ENCODE measurements around the gene RAB30. TPM values are rescaled to one million over a fixed set of nuclear protein-coding genes. Genes with fewer than 3 reads are reported as not detected.

RAB30 gene
- total RNA-seq, 3 donors from 2014 or later, result 20.3 to 26.6 (median 24.2) TPM

DNA sequence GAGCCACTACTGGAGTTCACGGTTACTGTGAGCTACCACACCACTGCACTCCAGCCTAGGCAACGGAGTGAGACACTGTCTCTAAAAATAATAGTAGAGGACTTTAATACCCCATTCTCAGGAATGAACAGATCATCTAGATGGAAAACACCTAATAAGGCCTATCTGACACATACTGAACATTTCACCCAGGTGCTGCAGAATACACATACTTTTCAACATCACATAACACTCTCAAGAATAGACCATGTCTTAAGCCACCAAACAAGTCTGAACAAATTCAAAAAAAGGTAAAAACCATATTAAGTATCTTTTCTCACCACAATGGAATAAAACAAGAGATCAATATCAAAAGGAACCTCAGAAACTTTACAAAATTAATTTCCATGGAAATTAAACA, 132.2 kb downstream of the RAB30 start:
- Histone ChIP-seq H3K4me1 (no peaks in the 10 kb centered on the region), H3K27me3 (no peaks in the 10 kb centered on the region), H3K9me3 (no peaks in the 10 kb centered on the region), H3K4me3 (no peak overlapping the region), H3K36me3 (no peaks in the 10 kb centered on the region), H3K27ac (no peak overlapping the region)
- TF ChIP-seq POLR2AphosphoS5 (IDR thresholded peaks at IDR 0.05) (no peak), POLR2A (IDR thresholded peaks at IDR 0.05) (no peak)
- TF ChIP-seq, protein P1, sequence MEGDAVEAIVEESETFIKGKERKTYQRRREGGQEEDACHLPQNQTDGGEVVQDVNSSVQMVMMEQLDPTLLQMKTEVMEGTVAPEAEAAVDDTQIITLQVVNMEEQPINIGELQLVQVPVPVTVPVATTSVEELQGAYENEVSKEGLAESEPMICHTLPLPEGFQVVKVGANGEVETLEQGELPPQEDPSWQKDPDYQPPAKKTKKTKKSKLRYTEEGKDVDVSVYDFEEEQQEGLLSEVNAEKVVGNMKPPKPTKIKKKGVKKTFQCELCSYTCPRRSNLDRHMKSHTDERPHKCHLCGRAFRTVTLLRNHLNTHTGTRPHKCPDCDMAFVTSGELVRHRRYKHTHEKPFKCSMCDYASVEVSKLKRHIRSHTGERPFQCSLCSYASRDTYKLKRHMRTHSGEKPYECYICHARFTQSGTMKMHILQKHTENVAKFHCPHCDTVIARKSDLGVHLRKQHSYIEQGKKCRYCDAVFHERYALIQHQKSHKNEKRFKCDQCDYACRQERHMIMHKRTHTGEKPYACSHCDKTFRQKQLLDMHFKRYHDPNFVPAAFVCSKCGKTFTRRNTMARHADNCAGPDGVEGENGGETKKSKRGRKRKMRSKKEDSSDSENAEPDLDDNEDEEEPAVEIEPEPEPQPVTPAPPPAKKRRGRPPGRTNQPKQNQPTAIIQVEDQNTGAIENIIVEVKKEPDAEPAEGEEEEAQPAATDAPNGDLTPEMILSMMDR (IDR thresholded peaks at IDR 0.05), result no peak
- intact Hi-C loops (cut with DNase I; ENCODE audit: low total_unique reads), result no loop called here
- no peak for DNase-seq (ENCODE audit: low spot score in 2 of 2)

DNA sequence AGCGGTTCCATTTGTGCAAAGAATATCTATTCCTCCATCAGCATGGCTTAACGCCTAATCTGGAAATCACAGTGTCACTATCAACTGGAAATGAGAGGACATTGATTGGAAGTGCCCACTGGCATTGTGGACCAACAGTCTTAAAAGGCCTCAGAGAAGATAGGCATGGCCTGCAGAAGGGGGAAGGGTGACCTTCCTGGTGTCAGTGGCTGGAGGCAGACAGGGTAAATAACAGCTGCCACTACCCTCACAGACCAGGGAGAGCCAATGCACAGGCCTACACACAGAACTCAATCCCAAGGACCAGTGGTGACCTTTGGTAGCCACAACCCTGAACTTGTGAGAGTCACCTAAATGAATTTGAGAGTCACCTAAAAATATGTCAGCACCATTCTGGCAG, 134.1 kb downstream of the RAB30 start:
- H3K4me1 ChIP-seq, result no peaks in the 10 kb centered on the region
- DNase-seq (ENCODE audit: low spot score in 2 of 2), result no peak
- H3K27me3 ChIP-seq, result no peaks in the 10 kb centered on the region
- intact Hi-C loops (cut with DNase I; ENCODE audit: low total_unique reads), result no loop called here
- no peak overlapping the region for H3K27ac ChIP-seq
- H3K4me3 ChIP-seq, result no peak overlapping the region
- H3K36me3 ChIP-seq, result no peaks in the 10 kb centered on the region
- TF ChIP-seq POLR2AphosphoS5 (IDR thresholded peaks at IDR 0.05) (no peak), POLR2A (IDR thresholded peaks at IDR 0.05) (no peak)
- TF ChIP-seq, protein P1 (IDR thresholded peaks at IDR 0.05), result no peak
- no peaks in the 10 kb centered on the region for H3K9me3 ChIP-seq

DNA sequence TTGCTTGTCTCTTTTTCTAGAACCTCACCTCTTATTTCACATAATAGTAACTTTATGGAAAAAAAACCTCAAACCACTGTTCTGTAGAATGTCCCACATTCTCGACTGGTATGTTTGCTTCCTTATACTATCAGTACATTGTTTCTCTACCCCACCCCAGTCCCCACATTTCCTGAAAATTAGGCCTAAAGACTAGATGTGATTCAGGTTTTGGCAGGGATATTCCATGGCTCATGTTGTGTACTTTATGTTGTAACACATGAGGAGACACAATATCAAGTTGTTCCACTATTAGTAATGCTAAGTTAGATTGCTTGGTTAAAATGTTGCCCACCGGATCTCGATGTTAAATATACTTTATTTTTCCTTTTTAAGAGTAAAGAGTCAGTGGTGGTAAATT, 135.4 kb downstream of the RAB30 start:
- H3K27ac ChIP-seq, result no peak overlapping the region

DNA sequence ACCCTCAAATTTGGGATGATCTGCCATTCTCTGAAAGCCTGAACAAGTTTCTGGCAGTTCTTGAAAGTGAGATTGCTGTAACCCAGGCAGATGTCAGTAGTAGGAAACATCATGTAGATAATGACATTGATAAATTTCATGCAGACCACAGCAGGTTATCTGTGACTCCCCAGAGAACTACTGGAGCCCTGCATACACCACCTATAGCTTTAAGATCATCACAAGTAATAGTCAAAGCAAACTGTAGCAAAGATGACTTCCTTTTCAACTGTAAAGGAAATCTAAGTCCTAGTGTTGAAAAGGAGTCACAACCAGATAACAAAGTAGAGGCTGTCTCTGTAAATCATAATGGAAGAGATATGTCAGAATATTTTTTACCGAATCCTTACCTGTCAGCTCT, 139.1 kb downstream of the RAB30 start:
- no peak for DNase-seq (ENCODE audit: low spot score in 2 of 2)
- H3K27me3 ChIP-seq, result no peaks in the 10 kb centered on the region
- H3K9me3 ChIP-seq, result no peaks in the 10 kb centered on the region
- no peak overlapping the region for H3K27ac ChIP-seq
- H3K36me3 ChIP-seq, result no peaks in the 10 kb centered on the region
- TF ChIP-seq, protein P1 (IDR thresholded peaks at IDR 0.05), result no peak
- TF ChIP-seq POLR2A (IDR thresholded peaks at IDR 0.05), result no peak
- no peak for TF ChIP-seq POLR2AphosphoS5 (IDR thresholded peaks at IDR 0.05)
- H3K4me1 ChIP-seq, result no peaks in the 10 kb centered on the region
- intact Hi-C loops (cut with DNase I; ENCODE audit: low total_unique reads), result no loop called here
- no peak overlapping the region for H3K4me3 ChIP-seq

More for the DNA sequence above, 135.4 kb downstream of the RAB30 start:
- Histone ChIP-seq H3K9me3 (no peaks in the 10 kb centered on the region), H3K4me3 (no peak overlapping the region), H3K27me3 (no peaks in the 10 kb centered on the region), H3K36me3 (no peaks in the 10 kb centered on the region), H3K4me1 (no peaks in the 10 kb centered on the region)
- intact Hi-C loops (cut with DNase I; ENCODE audit: low total_unique reads), result no loop called here
- TF ChIP-seq POLR2A (IDR thresholded peaks at IDR 0.05) (no peak), POLR2AphosphoS5 (IDR thresholded peaks at IDR 0.05) (no peak)
- TF ChIP-seq, protein P1 (IDR thresholded peaks at IDR 0.05), result no peak
- DNase-seq (ENCODE audit: low spot score in 2 of 2), result no peak

DNA sequence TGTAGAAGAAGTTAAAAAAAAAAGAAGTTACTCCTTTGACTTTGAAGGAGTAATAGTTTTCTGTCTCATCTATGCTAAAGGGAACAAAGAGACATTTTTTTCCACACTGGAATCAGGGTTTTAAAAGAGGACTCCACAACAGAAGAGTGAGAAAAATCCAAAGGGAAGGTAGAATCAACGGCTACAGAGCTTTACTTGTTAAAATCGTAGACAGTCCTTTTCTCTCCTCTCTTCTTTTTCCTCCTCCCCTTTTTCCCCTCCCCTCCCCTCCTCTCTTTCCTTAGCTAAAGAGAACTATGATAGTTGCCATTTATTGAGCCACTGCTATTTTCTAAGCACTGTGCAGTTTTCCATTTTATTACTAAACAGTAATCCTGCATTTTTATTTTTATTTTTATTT, 141.0 kb downstream of the RAB30 start:
- TF ChIP-seq POLR2A (IDR thresholded peaks at IDR 0.05) (no peak), POLR2AphosphoS5 (IDR thresholded peaks at IDR 0.05) (no peak)
- TF ChIP-seq, protein P1 (IDR thresholded peaks at IDR 0.05), result no peak
- no peak overlapping the region for H3K4me3 ChIP-seq
- no peaks in the 10 kb centered on the region for H3K36me3 ChIP-seq
- H3K4me1 ChIP-seq, result no peaks in the 10 kb centered on the region
- no peaks in the 10 kb centered on the region for H3K27me3 ChIP-seq
- H3K27ac ChIP-seq, result no peak overlapping the region
- intact Hi-C loops (cut with DNase I; ENCODE audit: low total_unique reads), result no loop called here
- DNase-seq (ENCODE audit: low spot score in 2 of 2), result no peak
- H3K9me3 ChIP-seq, result no peaks in the 10 kb centered on the region
